ENCODE results near the gene TTLL6. TPM values are rescaled to one million over a fixed set of nuclear protein-coding genes. Genes with fewer than 3 reads are reported as not detected.
A peak's percentile ranks its signal among the peaks of the same experiment; 100 is the strongest.
"Not testable (repeated sequence)": the region's sequence is repeated elsewhere in the genome, so short reads cannot be mapped to it uniquely, and the experiment has no call there.

The TTLL6 gene
- total and polyA plus RNA-seq, 2 experiments from 2014 or later: not detected

- Histone ChIP-seq H4K20me1 (ENCODE audit: insufficient read depth) (0 out of 2 replicates have a peak, but pooled peaks cover 5% of the 10 kb centered on the region), H3K4me3 (peak overlapping the region; percentile 86), H3K36me3 (ENCODE audit: low read depth) (peaks cover 24% of the 10 kb centered on the region), H3K27ac (peak overlapping the region; percentile 88), H3K9ac (peak overlapping the region; percentile 82), H3F3A (ENCODE audit: insufficient read depth) (peaks cover 18% of the 10 kb centered on the region), H2AFZ (peak overlapping the region; percentile 76), H3K4me2 (ENCODE audit: unreplicated experiment) (peak overlapping the region; percentile 99), H3K27me3 (replicated peaks; ENCODE audit: insufficient read depth) (no peaks in the 10 kb centered on the region), H3K79me2 (ENCODE audit: insufficient read depth) (peaks cover 64% of the 10 kb centered on the region), H3K9me2 (ENCODE audit: insufficient read depth) (no peaks in the 10 kb centered on the region), H3K4me1 (ENCODE audit: insufficient read depth) (peaks cover 34% of the 10 kb centered on the region), H3K9me3 (ENCODE audit: low read depth) (no peaks in the 10 kb centered on the region)
- 5 to 6% methylated on average over 3 of the region's 3 CpGs for WGBS, 2 experiments (ENCODE audit: low coverage in 1 of 2, low lambda C conversion rate in 2 of 2, missing lambda C conversion rate in 2 of 2)
- peak; percentile 87 for DNase-seq
- no peak for TF ChIP-seq EZH2 (IDR thresholded peaks at IDR 0.05; ENCODE audit: insufficient read depth, poor library complexity, severe bottlenecking)
- TF ChIP-seq EZH2phosphoT487 (IDR thresholded peaks at IDR 0.05; ENCODE audit: insufficient read depth, low read depth): no peak
- in situ Hi-C loops (cut with MboI): no loop called here
These were observed 24.4 kb upstream of the TTLL6 start for GRCh38 chr17:48841395-48841831.

- H3K36me3 ChIP-seq (ENCODE audit: low read depth): peaks cover 21% of the 10 kb centered on the region
- H3K27ac ChIP-seq: peak overlapping the region; percentile 88
- H3K9ac ChIP-seq: peak overlapping the region; percentile 82
- peaks cover 74% of the 10 kb centered on the region for H3K79me2 ChIP-seq (ENCODE audit: insufficient read depth)
- in situ Hi-C loops (cut with MboI): no loop called here
- 0 out of 2 replicates have a peak, but pooled peaks cover 5% of the 10 kb centered on the region for H4K20me1 ChIP-seq (ENCODE audit: insufficient read depth)
- 4 to 9% methylated on average over 3 of the region's 3 CpGs for WGBS, 2 experiments (ENCODE audit: low coverage in 1 of 2, low lambda C conversion rate in 2 of 2, missing lambda C conversion rate in 2 of 2)
- H3K4me1 ChIP-seq (ENCODE audit: insufficient read depth): peaks cover 34% of the 10 kb centered on the region
- H3K9me3 ChIP-seq (ENCODE audit: low read depth): no peaks in the 10 kb centered on the region
- peak overlapping the region; percentile 99 for H3K4me2 ChIP-seq (ENCODE audit: unreplicated experiment)
- no peaks in the 10 kb centered on the region for H3K27me3 ChIP-seq (replicated peaks; ENCODE audit: insufficient read depth)
- no peak for TF ChIP-seq EZH2phosphoT487 (IDR thresholded peaks at IDR 0.05; ENCODE audit: insufficient read depth, low read depth)
- no peaks in the 10 kb centered on the region for H3K9me2 ChIP-seq (ENCODE audit: insufficient read depth)
- peak; percentile 46 for DNase-seq
- peak overlapping the region; percentile 76; the same call in 1 of the 2 replicates for H2AFZ ChIP-seq
- peak overlapping the region; percentile 86 for H3K4me3 ChIP-seq
- peaks cover 18% of the 10 kb centered on the region for H3F3A ChIP-seq (ENCODE audit: insufficient read depth)
These were observed 23.4 kb upstream of the TTLL6 start for GRCh38 chr17:48840441-48840840.

GRCh38 chr17:48837458-48837857 is 20.4 kb upstream of the TTLL6 start:
- H3K36me3 ChIP-seq (ENCODE audit: low read depth); H3K9me2 ChIP-seq (ENCODE audit: insufficient read depth); H3K4me2 ChIP-seq (ENCODE audit: unreplicated experiment); H3K27me3 ChIP-seq (replicated peaks; ENCODE audit: insufficient read depth); H2AFZ ChIP-seq; H3K9me3 ChIP-seq (ENCODE audit: low read depth); H3K4me3 ChIP-seq; DNase-seq; H3K9ac ChIP-seq; in situ Hi-C loops (cut with MboI); H3K27ac ChIP-seq; H4K20me1 ChIP-seq (ENCODE audit: insufficient read depth): not testable (repeated sequence)
- Histone ChIP-seq H3K79me2 (ENCODE audit: insufficient read depth) (peaks cover 95% of the 10 kb centered on the region), H3F3A (ENCODE audit: insufficient read depth) (peaks cover 18% of the 10 kb centered on the region), H3K4me1 (ENCODE audit: insufficient read depth) (peaks cover 27% of the 10 kb centered on the region)
- 98% methylated on average over 4 of the region's 4 CpGs for WGBS, 2 experiments (ENCODE audit: low coverage in 1 of 2, low lambda C conversion rate in 2 of 2, missing lambda C conversion rate in 2 of 2)

GRCh38 chr17:48835971-48836370 is 18.9 kb upstream of the TTLL6 start:
- Histone ChIP-seq H4K20me1 (ENCODE audit: insufficient read depth) (0 out of 2 replicates have a peak, but pooled peaks cover 5% of the 10 kb centered on the region), H3K9ac (no peak overlapping the region), H3K27ac (no peak overlapping the region), H3K9me3 (ENCODE audit: low read depth) (no peaks in the 10 kb centered on the region), H3K4me2 (ENCODE audit: unreplicated experiment) (no peak overlapping the region), H3K36me3 (ENCODE audit: low read depth) (no peaks in the 10 kb centered on the region), H3K9me2 (ENCODE audit: insufficient read depth) (no peaks in the 10 kb centered on the region), H2AFZ (no peak overlapping the region), H3K79me2 (ENCODE audit: insufficient read depth) (peaks cover 100% of the 10 kb centered on the region), H3K4me1 (ENCODE audit: insufficient read depth) (peaks cover 23% of the 10 kb centered on the region), H3F3A (ENCODE audit: insufficient read depth) (peaks cover 8% of the 10 kb centered on the region), H3K27me3 (replicated peaks; ENCODE audit: insufficient read depth) (no peaks in the 10 kb centered on the region), H3K4me3 (no peak overlapping the region)
- DNase-seq: no peak
- WGBS, 2 experiments (ENCODE audit: low coverage in 1 of 2, low lambda C conversion rate in 2 of 2, missing lambda C conversion rate in 2 of 2): 98 to 100% methylated on average over 2 of the region's 2 CpGs
- no peak for TF ChIP-seq EZH2 (IDR thresholded peaks at IDR 0.05; ENCODE audit: insufficient read depth, poor library complexity, severe bottlenecking)
- TF ChIP-seq EZH2phosphoT487 (IDR thresholded peaks at IDR 0.05; ENCODE audit: insufficient read depth, low read depth): no peak
- in situ Hi-C loops (cut with MboI): no loop called here

- DNase-seq: no peak
- no peaks in the 10 kb centered on the region for H3K9me2 ChIP-seq (ENCODE audit: insufficient read depth)
- no peaks in the 10 kb centered on the region for H3K36me3 ChIP-seq (ENCODE audit: low read depth)
- TF ChIP-seq EZH2 (IDR thresholded peaks at IDR 0.05; ENCODE audit: insufficient read depth, poor library complexity, severe bottlenecking): no peak
- no peak overlapping the region for H3K9ac ChIP-seq
- peaks cover 14% of the 10 kb centered on the region for H3K4me1 ChIP-seq (ENCODE audit: insufficient read depth)
- H3K27me3 ChIP-seq (replicated peaks; ENCODE audit: insufficient read depth): no peaks in the 10 kb centered on the region
- no peak overlapping the region for H3K4me3 ChIP-seq
- H4K20me1 ChIP-seq (ENCODE audit: insufficient read depth): no peaks in the 10 kb centered on the region
- H3F3A ChIP-seq (ENCODE audit: insufficient read depth): 0 out of 2 replicates have a peak, but pooled peaks cover 2% of the 10 kb centered on the region
- no peak overlapping the region for H2AFZ ChIP-seq
- H3K27ac ChIP-seq: no peak overlapping the region
- H3K79me2 ChIP-seq (ENCODE audit: insufficient read depth): peaks cover 91% of the 10 kb centered on the region
- no peaks in the 10 kb centered on the region for H3K9me3 ChIP-seq (ENCODE audit: low read depth)
- in situ Hi-C loops (cut with MboI): no loop called here
- 89 to 98% methylated on average over 2 of the region's 2 CpGs for WGBS, 2 experiments (ENCODE audit: low coverage in 1 of 2, low lambda C conversion rate in 2 of 2, missing lambda C conversion rate in 2 of 2)
- H3K4me2 ChIP-seq (ENCODE audit: unreplicated experiment): no peak overlapping the region
These were observed 17.9 kb upstream of the TTLL6 start for GRCh38 chr17:48834973-48835372.
